NCI-H1092 (cell line): ENCODE data around the gene NFS1.
"Not testable (repeated sequence)": the region's sequence is repeated elsewhere in the genome, so short reads cannot be mapped to it uniquely, and the experiment has no call there.

Experiments
- DNase-seq: peaks from one replicate; lab custom pipeline; 2025; lab: John Stamatoyannopoulos, UW

Gene NFS1

DNA sequence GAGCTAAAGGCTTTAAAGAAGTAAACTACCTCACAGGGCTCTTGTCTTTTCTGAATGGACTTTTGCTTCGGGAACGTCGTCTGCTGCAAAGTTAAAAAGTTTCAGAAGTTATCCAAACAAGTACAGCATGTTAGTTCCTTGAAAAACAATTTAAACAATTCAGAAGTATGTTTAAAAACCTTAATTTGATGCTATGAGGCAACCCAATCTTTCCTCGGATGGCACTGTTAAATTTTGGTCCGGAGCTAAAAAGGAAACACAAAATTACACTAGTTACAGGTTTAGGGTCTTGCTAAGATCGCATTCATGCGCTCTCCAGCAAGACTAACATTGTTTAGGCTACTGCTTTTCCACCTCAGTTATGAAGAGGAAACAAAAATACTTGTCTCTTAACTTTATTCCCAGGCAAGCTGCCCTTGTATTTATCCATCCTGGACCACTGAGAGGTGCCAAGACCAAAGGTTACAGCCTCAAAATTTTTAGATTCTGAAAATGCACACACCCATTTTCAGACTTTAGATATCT is 30.2 kb upstream of the NFS1 start:
- no peak for DNase-seq

DNA sequence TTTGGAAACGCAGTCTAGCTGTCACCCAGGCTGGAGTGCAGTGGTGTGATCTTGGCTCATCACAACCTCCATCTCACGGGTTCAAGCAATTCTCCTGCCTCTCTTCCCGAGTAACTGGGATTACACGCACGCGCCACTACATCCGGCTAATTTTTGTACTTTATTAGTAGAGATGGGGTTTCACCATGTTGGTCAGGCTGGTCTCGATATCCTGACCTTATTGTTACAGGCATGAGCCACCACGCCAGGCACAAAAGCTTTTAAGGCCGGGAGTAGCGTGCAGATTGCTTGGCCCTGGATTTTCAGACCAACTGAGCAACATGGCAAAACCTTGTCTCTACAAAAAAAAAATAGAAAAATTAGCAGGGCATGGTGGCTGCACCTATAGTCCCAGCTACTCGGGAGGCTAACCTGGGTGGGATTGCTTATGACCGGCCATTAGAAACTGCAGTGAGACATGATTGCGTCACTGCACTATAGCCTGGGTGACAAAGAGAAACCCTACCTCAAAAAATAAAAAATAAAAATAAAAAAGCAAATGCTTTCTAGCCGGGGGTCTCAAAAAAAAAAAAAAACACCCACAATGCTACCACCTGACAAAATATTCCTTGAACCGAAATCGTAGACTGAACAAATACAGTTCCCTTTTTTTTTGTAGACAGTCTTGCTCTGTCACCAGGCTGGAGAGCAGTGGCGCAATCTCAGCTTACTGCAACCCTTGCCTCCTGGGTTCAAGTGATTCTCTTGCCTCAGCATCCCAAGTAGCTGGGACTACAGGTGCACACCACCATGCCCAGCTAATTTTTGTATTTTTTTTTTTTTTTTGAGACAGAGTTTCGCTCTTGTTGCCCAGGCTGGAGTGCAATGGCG is 27.9 kb upstream of the NFS1 start:
- no peak for DNase-seq

- DNase-seq: no peak
These were observed 25.4 kb upstream of the NFS1 start for GRCh38 chr20:35724321-35725230.

- DNase-seq: not testable (repeated sequence)
These were observed 24.6 kb upstream of the NFS1 start for GRCh38 chr20:35723652-35724320.

GRCh38 chr20:35723275-35723639 is 24.1 kb upstream of the NFS1 start:
- not testable (repeated sequence) for DNase-seq

- no peak for DNase-seq
These were observed 22.5 kb upstream of the NFS1 start for GRCh38 chr20:35721621-35722020.

- DNase-seq: no peak
These were observed 22.1 kb upstream of the NFS1 start for GRCh38 chr20:35721219-35721618.

- no peak for DNase-seq
These were observed 21.3 kb upstream of the NFS1 start for GRCh38 chr20:35720165-35721123.

- DNase-seq: no peak
These were observed 20.6 kb upstream of the NFS1 start for GRCh38 chr20:35719717-35720116.

- DNase-seq: no peak
These were observed 20.0 kb upstream of the NFS1 start for GRCh38 chr20:35718972-35719635.

DNA sequence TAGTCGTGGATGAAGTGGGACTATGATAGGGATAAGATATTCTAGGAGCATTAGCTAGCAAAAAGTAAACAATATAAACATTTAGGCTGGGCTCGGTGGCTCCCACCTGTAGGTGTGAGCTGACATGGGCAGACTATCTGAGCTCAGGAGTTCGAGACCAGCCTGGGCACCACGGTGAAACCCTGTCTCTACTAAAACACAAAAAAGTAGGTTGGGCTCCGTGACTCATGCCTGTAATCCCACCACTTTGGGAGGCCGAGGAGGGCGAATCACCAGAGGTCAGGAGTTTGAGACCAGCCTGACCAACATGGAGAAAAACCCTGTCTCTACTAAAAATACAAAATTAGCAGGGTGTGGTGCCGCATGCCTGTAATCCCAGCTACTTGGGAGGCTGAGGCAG is 19.2 kb upstream of the NFS1 start:
- DNase-seq: not testable (repeated sequence)

DNA sequence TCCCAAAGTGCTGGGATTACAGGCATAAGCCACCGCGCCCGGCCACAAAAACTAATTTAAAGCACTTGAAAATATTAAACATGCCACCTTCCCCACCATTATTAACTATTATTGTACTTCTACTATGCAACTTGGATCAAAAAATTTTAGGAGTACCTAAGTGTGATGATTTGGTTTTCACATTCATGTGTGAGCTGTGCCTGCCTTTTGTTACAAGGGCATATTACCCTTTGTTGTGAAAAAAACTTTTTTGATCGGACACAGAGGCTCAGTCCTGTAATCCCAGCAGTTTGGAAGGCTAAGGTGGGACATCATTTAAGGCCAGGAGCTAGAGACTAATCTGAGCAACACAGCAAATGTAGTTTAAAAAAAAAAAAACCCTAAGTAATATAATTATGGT is 17.2 kb upstream of the NFS1 start:
- DNase-seq: no peak

DNA sequence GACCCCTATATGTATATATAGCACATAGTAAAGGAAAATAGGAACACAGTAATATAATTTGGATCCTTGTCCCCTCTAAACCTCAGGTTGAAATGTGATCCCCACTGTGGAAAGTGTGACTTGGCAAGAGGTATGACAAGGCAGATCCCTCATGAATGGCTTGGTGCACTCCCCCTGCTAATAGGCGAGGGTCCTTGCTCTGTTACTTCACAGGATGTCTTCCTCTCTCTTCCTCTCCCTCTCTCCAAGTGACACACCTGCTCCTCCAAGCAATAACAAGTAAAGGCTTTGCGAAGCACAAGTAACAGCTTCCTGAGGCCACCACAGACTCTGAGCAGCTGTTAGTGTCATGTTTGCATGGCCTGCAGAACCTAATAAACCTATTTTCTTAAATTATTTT is 16.5 kb upstream of the NFS1 start:
- DNase-seq: no peak

GRCh38 chr20:35714127-35714526 is 15.0 kb upstream of the NFS1 start:
- DNase-seq: no peak

DNA sequence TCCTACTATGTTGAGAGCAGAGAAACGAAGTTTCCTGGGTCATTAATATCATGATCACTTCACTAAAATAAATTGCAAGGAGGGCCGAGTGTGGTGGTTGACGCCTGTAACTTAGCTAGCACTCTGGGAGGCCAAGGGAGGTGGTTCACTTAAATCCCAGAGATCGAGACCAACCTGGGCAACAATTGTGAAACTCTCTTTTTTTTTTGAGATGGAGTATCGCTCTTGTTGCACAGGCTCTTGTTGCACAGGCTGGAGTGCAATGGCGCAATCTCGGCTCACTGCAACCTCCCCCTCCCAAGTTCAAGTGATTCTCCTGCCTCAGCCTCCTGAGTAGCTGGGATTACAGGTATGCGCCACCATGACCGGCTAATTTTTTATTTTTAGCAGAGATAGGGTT is 14.0 kb upstream of the NFS1 start:
- not testable (repeated sequence) for DNase-seq

DNA sequence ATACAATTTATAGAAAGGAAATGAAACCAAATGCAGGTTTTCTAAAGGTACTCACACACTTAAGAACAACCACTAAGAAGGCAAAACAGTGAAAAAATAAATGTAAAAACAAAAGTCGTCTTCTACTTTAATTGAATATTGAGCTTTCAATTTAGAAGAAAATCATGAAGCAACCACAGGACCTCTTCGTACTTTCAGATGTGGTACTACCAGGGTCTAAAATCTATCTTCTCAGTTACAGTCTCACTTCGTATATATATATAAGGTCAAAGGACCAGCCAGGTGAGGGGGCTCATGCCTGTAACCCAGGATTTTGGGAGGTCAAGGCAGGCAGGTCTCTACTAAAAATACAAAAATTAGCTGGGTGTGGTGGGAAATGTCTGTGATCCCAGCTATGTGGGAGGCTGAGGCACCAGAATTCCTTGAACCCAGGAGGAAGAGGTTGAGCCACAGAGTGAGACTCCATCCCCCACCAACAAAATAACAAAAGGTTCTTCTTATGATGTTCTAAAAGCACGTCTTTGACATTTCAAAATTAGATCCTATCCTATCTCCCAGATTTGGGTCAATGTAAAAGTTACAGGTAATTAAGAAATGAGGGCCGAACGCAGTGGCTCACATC is 12.5 kb upstream of the NFS1 start:
- DNase-seq: no peak

DNA sequence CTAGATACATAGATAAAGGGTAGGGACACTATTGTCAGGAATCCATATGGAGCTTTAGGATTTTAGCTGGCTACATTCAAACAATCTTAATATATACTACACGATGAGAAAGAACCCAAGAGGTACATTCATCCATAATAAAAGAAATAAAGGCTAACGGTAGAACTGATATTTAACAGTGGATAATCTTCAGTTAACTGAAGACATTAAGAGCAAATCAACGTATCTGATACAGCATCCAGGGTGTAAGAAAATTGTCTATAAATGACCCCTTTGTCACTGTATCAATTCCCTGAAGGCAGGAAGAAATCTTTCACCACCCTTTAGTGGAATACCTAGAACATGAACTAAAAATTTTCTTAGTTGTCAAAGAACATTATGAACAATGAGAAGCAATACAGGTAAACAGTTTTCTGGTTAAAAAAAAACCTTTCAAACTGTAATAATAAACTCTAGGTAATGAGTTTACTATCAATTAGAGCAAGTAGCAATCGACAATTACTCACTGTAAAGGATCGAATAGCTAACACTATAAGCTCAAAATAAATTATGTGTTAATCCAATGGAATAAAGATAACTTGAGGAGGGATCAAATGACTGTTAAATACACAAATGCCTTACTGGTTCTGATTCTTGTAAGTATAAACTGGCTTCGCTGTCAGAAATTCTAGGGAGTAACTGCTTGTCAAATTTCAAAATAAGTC is 11.9 kb upstream of the NFS1 start:
- DNase-seq: no peak

GRCh38 chr20:35710039-35710438 is 10.9 kb upstream of the NFS1 start:
- no peak for DNase-seq

DNA sequence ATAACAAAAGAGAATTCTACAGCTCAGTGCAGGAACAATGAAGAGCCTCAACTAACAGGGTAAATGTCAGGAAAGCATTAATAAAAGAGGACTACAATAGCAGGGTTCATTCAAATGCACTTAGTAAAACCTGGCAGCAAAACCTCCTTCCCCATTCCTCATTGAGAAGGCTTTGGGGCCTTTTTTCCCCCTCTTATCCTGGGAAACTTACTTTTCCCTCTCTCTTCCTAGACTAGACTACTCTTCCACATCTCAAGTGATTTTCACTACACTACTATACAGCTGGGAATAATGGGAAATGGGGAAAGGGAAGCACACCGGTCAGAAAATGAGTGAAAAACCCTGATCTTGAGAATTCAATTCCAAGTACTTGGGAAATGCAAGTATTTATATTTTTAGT is 10.1 kb upstream of the NFS1 start:
- DNase-seq: no peak
